ENCODE results near the gene GKN1. TPM values are rescaled to one million over a fixed set of nuclear protein-coding genes. Genes with fewer than 3 reads are reported as not detected.

The GKN1 gene
- total and polyA plus RNA-seq, 4 donors, result not detected

GRCh38 chr2:68964282-68964681, 10.2 kb upstream of the GKN1 start:
- DNase-seq (ENCODE audit: low spot score), result no peak
- Histone ChIP-seq H3K27me3 (ENCODE audit: control insufficient read depth in 4 of 4, insufficient read depth in 4 of 4, low read length in 3 of 4) (no peaks in the 10 kb centered on the region), H3K36me3 (ENCODE audit: control insufficient read depth in 4 of 4, insufficient read depth in 3 of 4, low read depth in 1 of 4, low read length in 3 of 4) (no peaks in the 10 kb centered on the region), H3K4me3 (ENCODE audit: low read depth in 1 of 3, low read length in 3 of 3) (no peak overlapping the region), H3K9ac (ENCODE audit: low read depth in 1 of 2, low read length in 2 of 2) (no peak overlapping the region), H3K4me1 (ENCODE audit: control insufficient read depth in 4 of 4, insufficient read depth in 4 of 4, low read length in 3 of 4) (peaks cover 0 to 9% (median 2%) of the 10 kb centered on the region in 4 donors), H3K9me3 (ENCODE audit: control insufficient read depth in 4 of 4, low read length in 3 of 4) (no peaks in the 10 kb centered on the region), H3K27ac (ENCODE audit: low read depth in 1 of 2, low read length in 2 of 2) (no peak overlapping the region)
- TF ChIP-seq GABPA (IDR thresholded peaks at IDR 0.05 in 1 of 2, conservative IDR thresholded peaks at IDR 0.05 in 1 of 2) (no peak), NR2F2 (IDR thresholded peaks at IDR 0.05) (no peak), RAD21 (IDR thresholded peaks at IDR 0.05) (no peak), SP1 (IDR thresholded peaks at IDR 0.05) (no peak), CTCF (IDR thresholded peaks at IDR 0.05; ENCODE audit: low read depth, low read length, missing input control) (no peak), REST (IDR thresholded peaks at IDR 0.05) (no peak), ZBTB33 (IDR thresholded peaks at IDR 0.05) (no peak), HNF4A (conservative IDR thresholded peaks at IDR 0.05) (no peak), MAX (IDR thresholded peaks at IDR 0.05) (no peak), JUND (IDR thresholded peaks at IDR 0.05) (no peak), YY1 (IDR thresholded peaks at IDR 0.05) (no peak), HNF4G (IDR thresholded peaks at IDR 0.05) (no peak), FOXA1 (IDR thresholded peaks at IDR 0.05) (no peak), RXRA (IDR thresholded peaks at IDR 0.05) (no peak), TAF1 (conservative IDR thresholded peaks at IDR 0.05) (no peak), EGR1 (IDR thresholded peaks at IDR 0.05; ENCODE audit: low read depth in 2 of 2) (no peak), ATF3 (IDR thresholded peaks at IDR 0.05) (no peak), FOXA2 (IDR thresholded peaks at IDR 0.05) (no peak)
